ENCODE results near the gene RAP2B. TPM values are rescaled to one million over a fixed set of nuclear protein-coding genes. Genes with fewer than 3 reads are reported as not detected.

The RAP2B gene
- total and polyA plus RNA-seq, 2 donors (not counting 1 experiment from before 2014, with no cell fraction given) = 2.8 to 16.9 TPM

DNA sequence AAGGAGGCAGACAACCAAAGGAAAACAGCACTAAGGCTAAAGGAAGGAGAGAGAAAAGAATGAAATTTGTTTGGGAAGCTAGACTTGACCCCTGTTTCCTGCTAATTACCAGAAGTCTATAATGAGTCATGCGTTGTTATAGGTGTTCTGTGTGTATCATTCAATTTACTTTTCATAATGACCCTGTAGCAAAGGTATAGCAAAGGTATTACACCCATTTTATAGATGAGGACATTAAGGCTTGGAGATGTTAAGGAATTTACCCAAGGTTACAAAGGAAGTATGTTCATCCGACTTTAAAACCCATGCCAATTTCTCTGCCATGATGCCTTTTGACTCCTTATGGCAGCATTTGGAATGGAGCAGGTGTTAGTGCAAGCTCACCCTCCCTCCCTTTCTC is 54.9 kb downstream of the RAP2B start:
- DNase-seq = no peak
- H3K4me3 Mint-ChIP-seq = no peak overlapping the region
- Histone ChIP-seq H3K4me1 (ENCODE audit: control insufficient read depth in 2 of 2, insufficient read depth in 2 of 2, low read length in 2 of 2) (peaks cover 16 to 18% of the 10 kb centered on the region in 2 donors), H3K27me3 (replicated peaks in 1 of 4; ENCODE audit: control extremely low read depth in 1 of 4, control insufficient read depth in 3 of 4, insufficient read depth in 4 of 4, low read length in 3 of 4) (no peaks in the 10 kb centered on the region), H3K9me3 (ENCODE audit: control extremely low read depth in 1 of 3, control insufficient read depth in 2 of 3, insufficient read depth in 1 of 3, low read length in 2 of 3) (no peaks in the 10 kb centered on the region), H3K27ac (ENCODE audit: low read length in 2 of 2) (no peak overlapping the region), H3K4me2 (replicated peaks; ENCODE audit: low read depth, low read length, poor library complexity, severe bottlenecking) (no peak overlapping the region), H3K4me3 (ENCODE audit: control extremely low read depth in 1 of 5, extremely low read depth in 1 of 5, insufficient read depth in 1 of 5, low read depth in 2 of 5, low read length in 4 of 5) (no peak overlapping the region), H2AFZ (ENCODE audit: insufficient read depth, low read depth, low read length, poor library complexity, severe bottlenecking) (no peak overlapping the region), H3K36me3 (replicated peaks in 1 of 2; ENCODE audit: control extremely low read depth in 1 of 2, control insufficient read depth in 1 of 2, extremely low read depth in 1 of 2, insufficient read depth in 2 of 2, low read length in 1 of 2) (no peaks in the 10 kb centered on the region), H3K79me2 (ENCODE audit: control insufficient read depth, insufficient read depth, low read length) (no peaks in the 10 kb centered on the region), H4K20me1 (ENCODE audit: control insufficient read depth, insufficient read depth, low read length, poor library complexity, severe bottlenecking) (no peaks in the 10 kb centered on the region), H3K9ac (ENCODE audit: low read length) (no peak overlapping the region)
- CTCF ChIA-PET = interaction anchor here (0.7 kb wide), 1 partner anchor 38 kb away, joined by 3 read pairs; no protein-coding TSS in a partner anchor
- no peaks in the 10 kb centered on the region for H3K27me3 Mint-ChIP-seq
- H3K4me1 Mint-ChIP-seq = peaks cover 31% of the 10 kb centered on the region
- ATAC-seq (ENCODE audit: low read depth) = no peak
- H3K9me3 Mint-ChIP-seq (ENCODE audit: insufficient read depth) = no peaks in the 10 kb centered on the region
- no CpG with 5 or more reads among the region's 2 CpGs for WGBS (ENCODE audit: insufficient coverage)
- intact Hi-C loops (cut with micrococcal nuclease) = no loop called here
- no peak overlapping the region for H3K27ac Mint-ChIP-seq
- no peak for TF ChIP-seq EZH2 (IDR thresholded peaks at IDR 0.05; ENCODE audit: borderline replicate concordance, insufficient read depth, low read depth, low read length, poor library complexity, severe bottlenecking)
- TF ChIP-seq, protein P1, sequence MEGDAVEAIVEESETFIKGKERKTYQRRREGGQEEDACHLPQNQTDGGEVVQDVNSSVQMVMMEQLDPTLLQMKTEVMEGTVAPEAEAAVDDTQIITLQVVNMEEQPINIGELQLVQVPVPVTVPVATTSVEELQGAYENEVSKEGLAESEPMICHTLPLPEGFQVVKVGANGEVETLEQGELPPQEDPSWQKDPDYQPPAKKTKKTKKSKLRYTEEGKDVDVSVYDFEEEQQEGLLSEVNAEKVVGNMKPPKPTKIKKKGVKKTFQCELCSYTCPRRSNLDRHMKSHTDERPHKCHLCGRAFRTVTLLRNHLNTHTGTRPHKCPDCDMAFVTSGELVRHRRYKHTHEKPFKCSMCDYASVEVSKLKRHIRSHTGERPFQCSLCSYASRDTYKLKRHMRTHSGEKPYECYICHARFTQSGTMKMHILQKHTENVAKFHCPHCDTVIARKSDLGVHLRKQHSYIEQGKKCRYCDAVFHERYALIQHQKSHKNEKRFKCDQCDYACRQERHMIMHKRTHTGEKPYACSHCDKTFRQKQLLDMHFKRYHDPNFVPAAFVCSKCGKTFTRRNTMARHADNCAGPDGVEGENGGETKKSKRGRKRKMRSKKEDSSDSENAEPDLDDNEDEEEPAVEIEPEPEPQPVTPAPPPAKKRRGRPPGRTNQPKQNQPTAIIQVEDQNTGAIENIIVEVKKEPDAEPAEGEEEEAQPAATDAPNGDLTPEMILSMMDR (IDR thresholded peaks at IDR 0.05) = no peak
- POLR2A ChIA-PET = no interaction called here

DNA sequence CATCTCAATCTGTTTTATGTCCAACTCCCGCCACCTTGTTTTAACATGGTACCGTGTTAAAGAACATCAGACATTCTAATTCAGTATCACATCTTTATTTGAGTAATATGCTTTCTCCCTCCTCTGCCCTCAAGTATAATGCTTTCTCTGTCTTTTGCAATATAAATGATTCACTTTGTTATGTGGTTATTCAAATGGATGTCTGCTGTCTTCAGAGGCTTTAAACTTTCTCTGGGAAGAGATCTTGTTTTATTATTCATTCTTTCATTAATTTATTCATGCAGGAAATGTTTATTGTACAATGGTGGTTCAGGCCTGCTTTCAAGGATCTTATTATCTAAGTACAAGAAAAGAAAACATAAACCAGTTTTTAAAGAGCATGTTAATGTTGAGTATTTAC is 57.1 kb downstream of the RAP2B start:
- Histone ChIP-seq H3K4me3 (ENCODE audit: control extremely low read depth in 1 of 5, extremely low read depth in 1 of 5, insufficient read depth in 1 of 5, low read depth in 2 of 5, low read length in 4 of 5) (no peak overlapping the region), H3K79me2 (ENCODE audit: control insufficient read depth, insufficient read depth, low read length) (no peaks in the 10 kb centered on the region), H2AFZ (ENCODE audit: insufficient read depth, low read depth, low read length, poor library complexity, severe bottlenecking) (peak overlapping the region; percentile 45), H3K4me2 (replicated peaks; ENCODE audit: low read depth, low read length, poor library complexity, severe bottlenecking) (no peak overlapping the region), H3K9me3 (ENCODE audit: control extremely low read depth in 1 of 3, control insufficient read depth in 2 of 3, insufficient read depth in 1 of 3, low read length in 2 of 3) (no peaks in the 10 kb centered on the region), H4K20me1 (ENCODE audit: control insufficient read depth, insufficient read depth, low read length, poor library complexity, severe bottlenecking) (no peaks in the 10 kb centered on the region), H3K27me3 (replicated peaks in 1 of 4; ENCODE audit: control extremely low read depth in 1 of 4, control insufficient read depth in 3 of 4, insufficient read depth in 4 of 4, low read length in 3 of 4) (no peaks in the 10 kb centered on the region), H3K27ac (ENCODE audit: low read length in 2 of 2) (no peak overlapping the region), H3K4me1 (ENCODE audit: control insufficient read depth in 2 of 2, insufficient read depth in 2 of 2, low read length in 2 of 2) (peaks cover 27 to 32% of the 10 kb centered on the region in 2 donors), H3K36me3 (replicated peaks in 1 of 2; ENCODE audit: control extremely low read depth in 1 of 2, control insufficient read depth in 1 of 2, extremely low read depth in 1 of 2, insufficient read depth in 2 of 2, low read length in 1 of 2) (no peaks in the 10 kb centered on the region), H3K9ac (ENCODE audit: low read length) (no peak overlapping the region)
- Mint-ChIP-seq H3K27ac (peak overlapping the region; percentile 50), H3K27me3 (no peaks in the 10 kb centered on the region), H3K4me1 (peaks cover 43% of the 10 kb centered on the region), H3K9me3 (ENCODE audit: insufficient read depth) (no peaks in the 10 kb centered on the region), H3K4me3 (no peak overlapping the region)
- CTCF ChIA-PET = no interaction called here
- ATAC-seq (ENCODE audit: low read depth) = no peak
- WGBS (ENCODE audit: insufficient coverage) = 100% methylated on average over 1 of the region's 2 CpGs
- no peak for TF ChIP-seq EZH2 (IDR thresholded peaks at IDR 0.05; ENCODE audit: borderline replicate concordance, insufficient read depth, low read depth, low read length, poor library complexity, severe bottlenecking)
- TF ChIP-seq, protein P1 (IDR thresholded peaks at IDR 0.05) = no peak
- intact Hi-C loops (cut with micrococcal nuclease) = no loop called here
- DNase-seq = no peak
- POLR2A ChIA-PET = no interaction called here

Measured in B cell (primary cell).